WTC11 (cell line): ENCODE data around the gene ABCA3. TPM values are rescaled to one million over a fixed set of nuclear protein-coding genes. Genes with fewer than 3 reads are reported as not detected.

ENCODE experiments used
- ATAC-seq: fragments of 200-7000 bp; cut with Tn5 transposase; 2 replicates; pipeline ENCODE4 v1.10.0; 2021; ENCODE audit warnings: mild to moderate bottlenecking, moderate library complexity
- CTCF ChIA-PET: fragments of 300-600 bp; sonication (Branson Sonifier 250); formaldehyde crosslinking; loops from one replicate; lab custom pipeline; 2021; ENCODE audit warnings: antibody characterized with exemption; lab: Charles Lee
- POLR2A ChIA-PET: fragments of 350-600 bp; sonication (Branson Sonifier 250); formaldehyde crosslinking; loops from one replicate; lab custom pipeline; 2021; ENCODE audit warnings: antibody characterized with exemption; lab: Charles Lee
- DNase-seq: peaks from one replicate; pipeline ENCODE4 v3.0.0; 2021; ENCODE audit warnings: low spot score
- H3K27ac Mint-ChIP-seq: 2 replicates; pipeline ENCODE4 v1.8.0; 2021; ENCODE audit warnings: mixed read lengths
- H3K27me3 Mint-ChIP-seq: 2 replicates; pipeline ENCODE4 v1.8.0; 2021; ENCODE audit warnings: low read depth, mild to moderate bottlenecking, moderate library complexity, mixed read lengths
- H3K36me3 Mint-ChIP-seq: 2 replicates; pipeline ENCODE4 v1.8.0; 2021; ENCODE audit warnings: mixed read lengths
- H3K4me1 Mint-ChIP-seq: 2 replicates; pipeline ENCODE4 v1.8.0; 2022; ENCODE audit warnings: mixed read lengths
- H3K4me3 Mint-ChIP-seq: 2 replicates; pipeline ENCODE4 v1.8.0; 2021; ENCODE audit warnings: mild to moderate bottlenecking, moderate library complexity, mixed read lengths
- H3K9me3 Mint-ChIP-seq: 2 replicates; pipeline ENCODE4 v1.8.0; 2021; ENCODE audit warnings: mixed read lengths
- ATF1 ChIP-seq: sonication (generic); formaldehyde crosslinking; IDR thresholded peaks from 2 replicates; pipeline ENCODE4 v1.8.1; 2023; ENCODE audit warnings: mild to moderate bottlenecking, moderate library complexity, missing genetic modification reagents
- ATF2 ChIP-seq: sonication (generic); formaldehyde crosslinking; IDR thresholded peaks from 2 replicates; pipeline ENCODE4 v1.8.1; 2022; ENCODE audit warnings: low read depth, missing genetic modification reagents, borderline replicate concordance
- ERG ChIP-seq: fragments of 250-450 bp; sonication (Bioruptor Pico); IDR thresholded peaks from 2 replicates; pipeline ENCODE4 v1.8.0; 2021; ENCODE audit warnings: mild to moderate bottlenecking
- ETV6 ChIP-seq: sonication (generic); formaldehyde crosslinking; IDR thresholded peaks from 2 replicates; pipeline ENCODE4 v1.8.1; 2022; ENCODE audit warnings: mild to moderate bottlenecking, missing genetic modification reagents
- FOXJ3 ChIP-seq: sonication (generic); formaldehyde crosslinking; IDR thresholded peaks from 2 replicates; pipeline ENCODE4 v1.9.0; 2021; ENCODE audit warnings: missing genetic modification reagents, mild to moderate bottlenecking, borderline replicate concordance
- GRHL2 ChIP-seq: fragments of 250-450 bp; sonication (Bioruptor Pico); IDR thresholded peaks from 2 replicates; pipeline ENCODE4 v1.8.0; 2022; ENCODE audit warnings: mild to moderate bottlenecking, moderate library complexity; ENCODE audit not compliant: insufficient replicate concordance, severe bottlenecking
- GTF2I ChIP-seq: fragments of 250-450 bp; sonication (Bioruptor Pico); conservative IDR thresholded peaks from 2 replicates; pipeline ENCODE4 v1.4.0; 2021; ENCODE audit warnings: mild to moderate bottlenecking
- JUN ChIP-seq: sonication (generic); formaldehyde crosslinking; IDR thresholded peaks from 2 replicates; pipeline ENCODE4 v1.8.0; 2023; ENCODE audit warnings: mild to moderate bottlenecking, missing genetic modification reagents
- MXD4 ChIP-seq: fragments of 250-450 bp; sonication (Bioruptor Pico); IDR thresholded peaks from 2 replicates; pipeline ENCODE4 v1.8.0; 2021; ENCODE audit warnings: mild to moderate bottlenecking, moderate library complexity, borderline replicate concordance
- NFATC4 ChIP-seq: fragments of 250-450 bp; sonication (Bioruptor Pico); IDR thresholded peaks from 2 replicates; pipeline ENCODE4 v1.9.0; 2021; ENCODE audit warnings: mild to moderate bottlenecking
- NFYB ChIP-seq: sonication (generic); formaldehyde crosslinking; conservative IDR thresholded peaks from 2 replicates; pipeline ENCODE4 v1.8.0; 2022; ENCODE audit warnings: low read depth, missing genetic modification reagents
- NR3C1 ChIP-seq: sonication (generic); formaldehyde crosslinking; conservative IDR thresholded peaks from 2 replicates; pipeline ENCODE4 v1.8.1; 2023; ENCODE audit warnings: low read depth, mild to moderate bottlenecking, missing genetic modification reagents
- PREB ChIP-seq: sonication (generic); formaldehyde crosslinking; IDR thresholded peaks from 2 replicates; pipeline ENCODE4 v1.8.1; 2022; ENCODE audit warnings: mild to moderate bottlenecking, missing genetic modification reagents, moderate library complexity, borderline replicate concordance
- TP53 ChIP-seq: sonication (generic); formaldehyde crosslinking; IDR thresholded peaks from 2 replicates; pipeline ENCODE4 v1.8.1; 2023; ENCODE audit warnings: mild to moderate bottlenecking, missing genetic modification reagents
- ZNF263 ChIP-seq: sonication (generic); formaldehyde crosslinking; IDR thresholded peaks from 2 replicates; pipeline ENCODE4 v1.8.1; 2022; ENCODE audit warnings: low read depth, mild to moderate bottlenecking, moderate library complexity, missing genetic modification reagents
- ZNF416 ChIP-seq: fragments of 250-450 bp; sonication (Bioruptor Pico); IDR thresholded peaks from 2 replicates; pipeline ENCODE4 v1.9.0; 2021; ENCODE audit warnings: mild to moderate bottlenecking, inconsistent platforms
- ZNF425 ChIP-seq: fragments of 250-450 bp; sonication (Bioruptor Pico); conservative IDR thresholded peaks from 2 replicates; pipeline ENCODE4 v1.9.0; 2021; ENCODE audit warnings: mild to moderate bottlenecking
- ZNF671 ChIP-seq: fragments of 250-450 bp; sonication (Bioruptor Pico); IDR thresholded peaks from 2 replicates; pipeline ENCODE4 v1.8.0; 2021; ENCODE audit warnings: mild to moderate bottlenecking
- total RNA-seq: library from RNA; stranded (reverse); gene quantifications from 3 replicates; pipeline ENCODE4 v1.2.3, GENCODE V29; 2021
- TF ChIP-seq, protein P1 (sequence below): sonication (generic); formaldehyde crosslinking; IDR thresholded peaks from 2 replicates; pipeline ENCODE4 v1.8.0; 2023; ENCODE audit warnings: missing genetic modification reagents, mild to moderate bottlenecking, borderline replicate concordance
- TF ChIP-seq, protein P2 (sequence below): sonication (generic); formaldehyde crosslinking; IDR thresholded peaks from 2 replicates; pipeline ENCODE4 v1.8.0; 2022; ENCODE audit warnings: mild to moderate bottlenecking, missing genetic modification reagents

Gene ABCA3
- total RNA-seq, 1 experiment from 2014 or later, result 12.1 TPM

DNA sequence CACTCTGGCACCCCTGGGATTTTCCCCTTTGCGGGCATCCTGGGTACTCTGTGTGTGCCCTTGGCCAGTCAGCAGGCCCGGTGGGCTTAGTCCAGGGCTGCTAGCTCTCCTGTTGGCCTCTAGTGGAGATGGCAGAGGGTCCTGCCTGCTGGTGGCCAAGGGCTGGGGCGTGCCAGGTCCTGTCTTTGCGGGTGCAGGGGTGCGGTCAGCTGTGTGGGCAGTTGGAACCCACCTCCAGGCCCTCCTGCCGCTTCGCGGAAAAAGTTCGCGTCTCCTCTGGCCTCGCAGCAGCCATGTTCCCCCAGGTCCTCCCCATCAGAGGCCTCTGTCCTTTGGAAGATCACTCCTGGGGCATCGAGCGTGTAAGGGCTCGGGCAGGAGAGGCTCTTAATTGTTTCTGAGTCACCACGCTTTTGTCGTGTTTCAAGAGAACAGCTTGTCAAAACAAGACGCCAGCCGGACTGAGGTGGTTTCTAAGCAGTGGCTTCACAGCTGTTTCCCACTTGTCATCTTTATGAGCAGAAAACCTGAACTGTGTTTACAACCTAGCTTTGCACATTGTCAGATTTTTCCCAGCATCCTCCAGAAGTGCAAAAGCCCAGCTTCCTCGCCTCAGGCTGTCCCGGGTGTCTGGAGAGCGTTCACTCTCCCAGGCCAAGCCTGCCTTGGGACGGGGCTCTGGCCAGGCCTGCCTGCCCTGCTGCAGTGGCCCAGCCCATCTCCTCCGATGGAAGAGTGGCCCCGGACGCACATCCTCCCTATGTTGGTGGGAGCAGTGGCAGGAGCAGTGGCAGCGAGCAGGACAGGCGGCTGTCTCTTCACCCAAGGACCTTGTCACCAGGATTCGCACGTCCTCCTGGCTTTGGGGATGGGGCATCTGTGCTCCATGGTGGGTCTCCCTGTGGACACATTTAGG is 109.3 kb downstream of the ABCA3 start:
- no peak for ATAC-seq
- ChIA-PET CTCF (no interaction called here), POLR2A (no interaction called here)
- Mint-ChIP-seq H3K27ac (no peak overlapping the region), H3K36me3 (peaks cover 3% of the 10 kb centered on the region; the same call in 1 of the 2 replicates), H3K4me3 (no peak overlapping the region), H3K4me1 (no peaks in the 10 kb centered on the region), H3K9me3 (no peaks in the 10 kb centered on the region), H3K27me3 (peaks cover 3% of the 10 kb centered on the region; the same call in 1 of the 2 replicates)
- DNase-seq, result no peak
- TF ChIP-seq GTF2I (CRISPR knock-in tag) (no peak), GRHL2 (no peak), ERG (CRISPR knock-in tag) (no peak), JUN (CRISPR knock-in tag) (no peak), NFYB (no peak), PREB (CRISPR knock-in tag) (no peak), ZNF416 (no peak), TP53 (CRISPR knock-in tag) (no peak), ZNF263 (CRISPR knock-in tag) (no peak), NFATC4 (no peak)
- TF ChIP-seq, protein P1, sequence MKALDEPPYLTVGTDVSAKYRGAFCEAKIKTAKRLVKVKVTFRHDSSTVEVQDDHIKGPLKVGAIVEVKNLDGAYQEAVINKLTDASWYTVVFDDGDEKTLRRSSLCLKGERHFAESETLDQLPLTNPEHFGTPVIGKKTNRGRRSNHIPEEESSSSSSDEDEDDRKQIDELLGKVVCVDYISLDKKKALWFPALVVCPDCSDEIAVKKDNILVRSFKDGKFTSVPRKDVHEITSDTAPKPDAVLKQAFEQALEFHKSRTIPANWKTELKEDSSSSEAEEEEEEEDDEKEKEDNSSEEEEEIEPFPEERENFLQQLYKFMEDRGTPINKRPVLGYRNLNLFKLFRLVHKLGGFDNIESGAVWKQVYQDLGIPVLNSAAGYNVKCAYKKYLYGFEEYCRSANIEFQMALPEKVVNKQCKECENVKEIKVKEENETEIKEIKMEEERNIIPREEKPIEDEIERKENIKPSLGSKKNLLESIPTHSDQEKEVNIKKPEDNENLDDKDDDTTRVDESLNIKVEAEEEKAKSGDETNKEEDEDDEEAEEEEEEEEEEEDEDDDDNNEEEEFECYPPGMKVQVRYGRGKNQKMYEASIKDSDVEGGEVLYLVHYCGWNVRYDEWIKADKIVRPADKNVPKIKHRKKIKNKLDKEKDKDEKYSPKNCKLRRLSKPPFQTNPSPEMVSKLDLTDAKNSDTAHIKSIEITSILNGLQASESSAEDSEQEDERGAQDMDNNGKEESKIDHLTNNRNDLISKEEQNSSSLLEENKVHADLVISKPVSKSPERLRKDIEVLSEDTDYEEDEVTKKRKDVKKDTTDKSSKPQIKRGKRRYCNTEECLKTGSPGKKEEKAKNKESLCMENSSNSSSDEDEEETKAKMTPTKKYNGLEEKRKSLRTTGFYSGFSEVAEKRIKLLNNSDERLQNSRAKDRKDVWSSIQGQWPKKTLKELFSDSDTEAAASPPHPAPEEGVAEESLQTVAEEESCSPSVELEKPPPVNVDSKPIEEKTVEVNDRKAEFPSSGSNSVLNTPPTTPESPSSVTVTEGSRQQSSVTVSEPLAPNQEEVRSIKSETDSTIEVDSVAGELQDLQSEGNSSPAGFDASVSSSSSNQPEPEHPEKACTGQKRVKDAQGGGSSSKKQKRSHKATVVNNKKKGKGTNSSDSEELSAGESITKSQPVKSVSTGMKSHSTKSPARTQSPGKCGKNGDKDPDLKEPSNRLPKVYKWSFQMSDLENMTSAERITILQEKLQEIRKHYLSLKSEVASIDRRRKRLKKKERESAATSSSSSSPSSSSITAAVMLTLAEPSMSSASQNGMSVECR (CRISPR knock-in tag), result no peak
- TF ChIP-seq, protein P2, sequence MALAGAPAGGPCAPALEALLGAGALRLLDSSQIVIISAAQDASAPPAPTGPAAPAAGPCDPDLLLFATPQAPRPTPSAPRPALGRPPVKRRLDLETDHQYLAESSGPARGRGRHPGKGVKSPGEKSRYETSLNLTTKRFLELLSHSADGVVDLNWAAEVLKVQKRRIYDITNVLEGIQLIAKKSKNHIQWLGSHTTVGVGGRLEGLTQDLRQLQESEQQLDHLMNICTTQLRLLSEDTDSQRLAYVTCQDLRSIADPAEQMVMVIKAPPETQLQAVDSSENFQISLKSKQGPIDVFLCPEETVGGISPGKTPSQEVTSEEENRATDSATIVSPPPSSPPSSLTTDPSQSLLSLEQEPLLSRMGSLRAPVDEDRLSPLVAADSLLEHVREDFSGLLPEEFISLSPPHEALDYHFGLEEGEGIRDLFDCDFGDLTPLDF (CRISPR knock-in tag), result no peak

DNA sequence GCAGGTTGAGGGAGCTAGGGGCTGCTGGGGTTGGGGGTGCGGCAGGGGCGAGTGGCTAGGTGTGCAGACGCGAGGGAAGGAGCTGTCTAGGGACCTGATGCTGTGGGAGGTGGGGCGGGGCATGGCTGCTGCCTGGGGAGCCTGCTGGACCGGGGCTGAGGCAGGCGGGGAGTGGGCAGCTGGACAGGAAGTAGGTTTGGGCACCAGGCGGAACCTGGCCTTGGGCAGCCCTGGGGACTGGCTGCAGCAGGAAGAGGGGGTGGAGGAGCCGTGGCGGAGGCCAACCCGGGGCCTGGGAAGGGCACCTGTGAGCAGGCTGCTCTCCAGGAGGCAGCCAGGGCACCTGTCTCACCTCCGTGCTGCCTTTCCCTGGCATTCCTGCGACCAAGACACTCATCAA is 110.2 kb downstream of the ABCA3 start:
- Mint-ChIP-seq H3K9me3 (no peaks in the 10 kb centered on the region), H3K4me1 (no peaks in the 10 kb centered on the region), H3K36me3 (peaks cover 3% of the 10 kb centered on the region; the same call in 1 of the 2 replicates), H3K27ac (no peak overlapping the region), H3K27me3 (no peaks in the 10 kb centered on the region), H3K4me3 (no peak overlapping the region)
- TF ChIP-seq NR3C1 (CRISPR knock-in tag) (no peak), ETV6 (CRISPR knock-in tag) (no peak), FOXJ3 (CRISPR knock-in tag) (no peak), MXD4 (CRISPR knock-in tag) (no peak), ZNF671 (CRISPR knock-in tag) (no peak), ATF1 (CRISPR knock-in tag) (no peak), ATF2 (CRISPR knock-in tag) (no peak), ERG (CRISPR knock-in tag) (no peak), ZNF425 (CRISPR knock-in tag) (no peak)
- POLR2A ChIA-PET, result no interaction called here
- CTCF ChIA-PET, result interaction anchor here (1.1 kb wide), 1 partner anchor 35 kb away, joined by 4 read pairs; no protein-coding TSS in a partner anchor
- DNase-seq (no peak), ATAC-seq (no peak)
